ENCODE results near the gene PLEKHA8.
"Not testable (repeated sequence)": the region's sequence is repeated elsewhere in the genome, so short reads cannot be mapped to it uniquely, and the experiment has no call there.

DNA sequence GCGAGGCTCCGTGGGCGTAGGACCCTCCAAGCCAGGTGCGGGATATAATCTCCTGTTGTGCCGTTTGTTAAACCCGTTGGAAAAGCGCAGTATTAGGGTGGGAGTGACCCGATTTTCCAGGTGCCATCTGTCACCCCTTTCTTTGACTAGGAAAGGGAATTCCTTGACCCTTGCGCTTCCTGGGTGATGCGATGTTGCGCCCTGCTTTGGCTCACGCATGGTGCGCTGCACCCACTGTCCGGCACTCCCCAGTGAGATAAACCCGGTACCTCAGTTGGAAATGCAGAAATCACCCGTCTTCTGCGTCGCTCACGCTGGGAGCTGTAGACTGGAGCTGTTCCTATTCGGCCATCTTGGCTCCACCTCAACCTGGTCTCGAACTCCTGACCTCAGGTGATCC lies 70.4 kb downstream of the PLEKHA8 start:
- TF ChIP-seq, protein P1, sequence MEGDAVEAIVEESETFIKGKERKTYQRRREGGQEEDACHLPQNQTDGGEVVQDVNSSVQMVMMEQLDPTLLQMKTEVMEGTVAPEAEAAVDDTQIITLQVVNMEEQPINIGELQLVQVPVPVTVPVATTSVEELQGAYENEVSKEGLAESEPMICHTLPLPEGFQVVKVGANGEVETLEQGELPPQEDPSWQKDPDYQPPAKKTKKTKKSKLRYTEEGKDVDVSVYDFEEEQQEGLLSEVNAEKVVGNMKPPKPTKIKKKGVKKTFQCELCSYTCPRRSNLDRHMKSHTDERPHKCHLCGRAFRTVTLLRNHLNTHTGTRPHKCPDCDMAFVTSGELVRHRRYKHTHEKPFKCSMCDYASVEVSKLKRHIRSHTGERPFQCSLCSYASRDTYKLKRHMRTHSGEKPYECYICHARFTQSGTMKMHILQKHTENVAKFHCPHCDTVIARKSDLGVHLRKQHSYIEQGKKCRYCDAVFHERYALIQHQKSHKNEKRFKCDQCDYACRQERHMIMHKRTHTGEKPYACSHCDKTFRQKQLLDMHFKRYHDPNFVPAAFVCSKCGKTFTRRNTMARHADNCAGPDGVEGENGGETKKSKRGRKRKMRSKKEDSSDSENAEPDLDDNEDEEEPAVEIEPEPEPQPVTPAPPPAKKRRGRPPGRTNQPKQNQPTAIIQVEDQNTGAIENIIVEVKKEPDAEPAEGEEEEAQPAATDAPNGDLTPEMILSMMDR (conservative IDR thresholded peaks at IDR 0.05; ENCODE audit: low read length): not testable (repeated sequence)
- TF ChIP-seq EZH2phosphoT487 (IDR thresholded peaks at IDR 0.05; ENCODE audit: borderline replicate concordance): not testable (repeated sequence)

Data from Loucy (cell line).